Measurements from ENCODE around the gene ABO. TPM values are rescaled to one million over a fixed set of nuclear protein-coding genes. Genes with fewer than 3 reads are reported as not detected.
"Not testable (repeated sequence)": the region's sequence is repeated elsewhere in the genome, so short reads cannot be mapped to it uniquely, and the experiment has no call there.

The ABO gene
- total and polyA plus RNA-seq, 10 of the 15 experiments (the other 5 are each of a cell fraction or from before 2014, with no cell fraction given) = 0.10 TPM; not detected in 9

DNA sequence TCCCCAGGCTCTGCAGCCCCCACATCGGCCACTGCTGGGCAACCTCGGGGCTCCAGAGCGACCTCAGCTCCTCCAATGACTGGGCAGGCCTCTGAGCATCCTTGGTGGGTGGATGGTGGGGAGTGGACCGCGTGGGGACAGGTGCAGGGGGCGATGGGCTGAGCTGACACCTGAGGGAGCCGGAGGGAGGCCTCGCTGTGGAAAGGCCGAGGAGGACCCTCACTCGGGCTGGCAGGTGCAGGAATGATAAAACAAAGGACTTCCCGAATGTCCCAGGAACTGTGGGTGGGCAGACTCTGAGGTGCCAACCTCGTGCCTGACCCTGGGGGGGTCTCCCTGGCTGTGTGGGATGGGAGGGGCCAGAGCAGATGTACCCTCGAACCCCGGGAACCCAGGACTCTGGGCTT is 69.5 kb downstream of the ABO start:
- H3K4me2 ChIP-seq (ENCODE audit: control insufficient read depth, insufficient read depth); H3K79me2 ChIP-seq (ENCODE audit: control insufficient read depth, insufficient read depth, low read length); H3K9ac ChIP-seq (ENCODE audit: control insufficient read depth, insufficient read depth, low read length); H3K27me3 ChIP-seq (replicated peaks in 1 of 2; ENCODE audit: control insufficient read depth in 2 of 2, insufficient read depth in 2 of 2, low read length in 1 of 2); BruUV-seq (replicated peaks); H3K4me1 ChIP-seq (ENCODE audit: control insufficient read depth, insufficient read depth, low read length); intact Hi-C loops (cut with micrococcal nuclease; ENCODE audit: unreplicated experiment); FAIRE-seq; H3K36me3 ChIP-seq (ENCODE audit: control insufficient read depth in 2 of 2, insufficient read depth in 2 of 2, low read length in 1 of 2); DNase-seq (ENCODE audit: low read depth, low spot score); SMC1A ChIA-PET (ENCODE audit: uncharacterized antibody, unreplicated experiment); H3K27ac ChIP-seq (ENCODE audit: control insufficient read depth, insufficient read depth); in situ Hi-C loops (cut with MboI); H4K20me1 ChIP-seq (ENCODE audit: control insufficient read depth, insufficient read depth); ATAC-seq; H2AFZ ChIP-seq (ENCODE audit: control insufficient read depth, low read depth, low read length); H3K4me3 ChIP-seq; RAD21 ChIA-PET (ENCODE audit: unreplicated experiment); POLR2A ChIA-PET; H3K9me3 ChIP-seq (replicated peaks; ENCODE audit: control insufficient read depth, insufficient read depth, low read length): not testable (repeated sequence)
- CTCF ChIA-PET = interaction anchor here (0.6 kb wide), 1 partner anchor 136 kb away, joined by 3 read pairs; no protein-coding TSS in a partner anchor
- 14% methylated on average over 14 of the region's 14 CpGs for WGBS (ENCODE audit: insufficient coverage, insufficient replicate concordance, low lambda C conversion rate, missing lambda C conversion rate)

Small RNA genes lying within 50 kb of the gene (small RNA-seq; reads per million reads assigned to genes)
- gene RF00019 = not detected

Other genes with a start within 250 kb of the ABO start
Only the 7 nearest of the 17 such genes appear.
- not detected in 2 replicates for gene OBP2B, start 66.0 kb downstream of the ABO start, total RNA-seq (2014; rRNA removed)
- not detected in 2 replicates for gene OBP2B, start 66.0 kb downstream of the ABO start, total RNA-seq (2014; rRNA removed; fragmentation: Illumina TruSeq; extraction: Trizol)
- not detected in 2 replicates for gene OBP2B, start 66.0 kb downstream of the ABO start, total RNA-seq (2021)
- not detected in 2 replicates for gene OBP2B, start 66.0 kb downstream of the ABO start, polyA plus RNA-seq (2011; rRNA removed)
- gene OBP2B, start 66.0 kb downstream of the ABO start, polyA plus RNA-seq (2014; fragmentation: Illumina TruSeq; extraction: Trizol) = not detected in 2 replicates
- not detected for gene OBP2B, start 66.0 kb downstream of the ABO start, polyA plus RNA-seq (2014; fragmentation: Nextera tagmentation; extraction: Ambion mirVana)
- not detected in 2 replicates for gene OBP2B, start 66.0 kb downstream of the ABO start, polyA plus RNA-seq (2014; rRNA removed)
- gene OBP2B, start 66.0 kb downstream of the ABO start, polyA plus RNA-seq (2016; fragmentation: Nextera tagmentation; extraction: Ambion mirVana) = not detected
- 18.5 and 18.8 TPM in 2 replicates for gene SURF6, start 61.0 kb upstream of the ABO start, total RNA-seq (2014; rRNA removed)
- 10.7 and 11.4 TPM in 2 replicates for gene SURF6, start 61.0 kb upstream of the ABO start, total RNA-seq (2014; rRNA removed; fragmentation: Illumina TruSeq; extraction: Trizol)
- 25.7 and 27.2 TPM in 2 replicates for gene SURF6, start 61.0 kb upstream of the ABO start, total RNA-seq (2021)
- 5.8 and 8.7 TPM in 2 replicates for gene SURF6, start 61.0 kb upstream of the ABO start, polyA plus RNA-seq (2011; rRNA removed)
- 5.4 and 9.4 TPM in 2 replicates for gene SURF6, start 61.0 kb upstream of the ABO start, polyA plus RNA-seq (2014; fragmentation: Illumina TruSeq; extraction: Trizol)
- gene SURF6, start 61.0 kb upstream of the ABO start, polyA plus RNA-seq (2014; fragmentation: Nextera tagmentation; extraction: Ambion mirVana) = 1 to 10 TPM; 2.2 to 3.0 TPM
- 23.0 and 23.2 TPM in 2 replicates for gene SURF6, start 61.0 kb upstream of the ABO start, polyA plus RNA-seq (2014; rRNA removed)
- 10 to 100 TPM; 24.6 to 26.4 TPM for gene SURF6, start 61.0 kb upstream of the ABO start, polyA plus RNA-seq (2016; fragmentation: Nextera tagmentation; extraction: Ambion mirVana)
- gene MED22, start 72.9 kb upstream of the ABO start, total RNA-seq (2014; rRNA removed) = 21.5 and 25.5 TPM in 2 replicates
- gene MED22, start 72.9 kb upstream of the ABO start, total RNA-seq (2014; rRNA removed; fragmentation: Illumina TruSeq; extraction: Trizol) = 13.4 and 15.4 TPM in 2 replicates
- gene MED22, start 72.9 kb upstream of the ABO start, total RNA-seq (2021) = 31.8 and 35.4 TPM in 2 replicates
- 10.6 and 26.1 TPM in 2 replicates for gene MED22, start 72.9 kb upstream of the ABO start, polyA plus RNA-seq (2011; rRNA removed)
- 6.2 and 15.0 TPM in 2 replicates for gene MED22, start 72.9 kb upstream of the ABO start, polyA plus RNA-seq (2014; fragmentation: Illumina TruSeq; extraction: Trizol)
- 1 to 10 TPM; 1.4 to 3.4 TPM for gene MED22, start 72.9 kb upstream of the ABO start, polyA plus RNA-seq (2014; fragmentation: Nextera tagmentation; extraction: Ambion mirVana)
- 42.0 and 42.1 TPM in 2 replicates for gene MED22, start 72.9 kb upstream of the ABO start, polyA plus RNA-seq (2014; rRNA removed)
- 10 to 100 TPM; 24.3 to 25.0 TPM for gene MED22, start 72.9 kb upstream of the ABO start, polyA plus RNA-seq (2016; fragmentation: Nextera tagmentation; extraction: Ambion mirVana)
- gene RPL7A, start 73.0 kb upstream of the ABO start, total RNA-seq (2014; rRNA removed) = 3,012 and 3,152 TPM in 2 replicates
- gene RPL7A, start 73.0 kb upstream of the ABO start, total RNA-seq (2014; rRNA removed; fragmentation: Illumina TruSeq; extraction: Trizol) = 4,456 and 4,552 TPM in 2 replicates
- gene RPL7A, start 73.0 kb upstream of the ABO start, total RNA-seq (2021) = 3,952 and 4,036 TPM in 2 replicates
- gene RPL7A, start 73.0 kb upstream of the ABO start, polyA plus RNA-seq (2011; rRNA removed) = 2,241 and 2,769 TPM in 2 replicates
- gene RPL7A, start 73.0 kb upstream of the ABO start, polyA plus RNA-seq (2014; fragmentation: Illumina TruSeq; extraction: Trizol) = 5,018 and 5,193 TPM in 2 replicates
- gene RPL7A, start 73.0 kb upstream of the ABO start, polyA plus RNA-seq (2014; fragmentation: Nextera tagmentation; extraction: Ambion mirVana) = 1,000 to 10,000 TPM; 3,258 to 3,500 TPM
- 3,393 and 3,435 TPM in 2 replicates for gene RPL7A, start 73.0 kb upstream of the ABO start, polyA plus RNA-seq (2014; rRNA removed)
- 100 to 1,000 TPM; 917 to 932 TPM for gene RPL7A, start 73.0 kb upstream of the ABO start, polyA plus RNA-seq (2016; fragmentation: Nextera tagmentation; extraction: Ambion mirVana)
- 20.1 and 23.1 TPM in 2 replicates for gene SURF1, start 81.3 kb upstream of the ABO start, total RNA-seq (2014; rRNA removed)
- gene SURF1, start 81.3 kb upstream of the ABO start, total RNA-seq (2014; rRNA removed; fragmentation: Illumina TruSeq; extraction: Trizol) = 17.7 and 17.9 TPM in 2 replicates
- 27.6 and 27.9 TPM in 2 replicates for gene SURF1, start 81.3 kb upstream of the ABO start, total RNA-seq (2021)
- gene SURF1, start 81.3 kb upstream of the ABO start, polyA plus RNA-seq (2011; rRNA removed) = 25.4 and 31.6 TPM in 2 replicates
- 21.2 and 22.8 TPM in 2 replicates for gene SURF1, start 81.3 kb upstream of the ABO start, polyA plus RNA-seq (2014; fragmentation: Illumina TruSeq; extraction: Trizol)
- gene SURF1, start 81.3 kb upstream of the ABO start, polyA plus RNA-seq (2014; fragmentation: Nextera tagmentation; extraction: Ambion mirVana) = 10 to 100 TPM; 19.2 to 34.6 TPM
- 31.5 and 32.3 TPM in 2 replicates for gene SURF1, start 81.3 kb upstream of the ABO start, polyA plus RNA-seq (2014; rRNA removed)
- gene SURF1, start 81.3 kb upstream of the ABO start, polyA plus RNA-seq (2016; fragmentation: Nextera tagmentation; extraction: Ambion mirVana) = 10 to 100 TPM; 45.6 to 46.4 TPM
- 25.6 and 31.3 TPM in 2 replicates for gene SURF2, start 81.3 kb upstream of the ABO start, total RNA-seq (2014; rRNA removed)
- gene SURF2, start 81.3 kb upstream of the ABO start, total RNA-seq (2014; rRNA removed; fragmentation: Illumina TruSeq; extraction: Trizol) = 12.8 and 18.2 TPM in 2 replicates
- gene SURF2, start 81.3 kb upstream of the ABO start, total RNA-seq (2021) = 19.4 and 23.4 TPM in 2 replicates
- 7.5 and 12.1 TPM in 2 replicates for gene SURF2, start 81.3 kb upstream of the ABO start, polyA plus RNA-seq (2011; rRNA removed)
- gene SURF2, start 81.3 kb upstream of the ABO start, polyA plus RNA-seq (2014; fragmentation: Illumina TruSeq; extraction: Trizol) = 5.3 and 10.0 TPM in 2 replicates
- 1 to 10 TPM; 4.0 to 7.6 TPM for gene SURF2, start 81.3 kb upstream of the ABO start, polyA plus RNA-seq (2014; fragmentation: Nextera tagmentation; extraction: Ambion mirVana)
- gene SURF2, start 81.3 kb upstream of the ABO start, polyA plus RNA-seq (2014; rRNA removed) = 37.3 and 42.5 TPM in 2 replicates
- gene SURF2, start 81.3 kb upstream of the ABO start, polyA plus RNA-seq (2016; fragmentation: Nextera tagmentation; extraction: Ambion mirVana) = 10 to 100 TPM; 37.8 to 41.7 TPM
- gene SURF4, start 100.9 kb upstream of the ABO start, total RNA-seq (2014; rRNA removed) = 119 and 120 TPM in 2 replicates
- gene SURF4, start 100.9 kb upstream of the ABO start, total RNA-seq (2014; rRNA removed; fragmentation: Illumina TruSeq; extraction: Trizol) = 60.4 and 70.0 TPM in 2 replicates
- 95.3 and 107 TPM in 2 replicates for gene SURF4, start 100.9 kb upstream of the ABO start, total RNA-seq (2021)
- gene SURF4, start 100.9 kb upstream of the ABO start, polyA plus RNA-seq (2011; rRNA removed) = 67.3 and 74.8 TPM in 2 replicates
- 61.0 and 73.5 TPM in 2 replicates for gene SURF4, start 100.9 kb upstream of the ABO start, polyA plus RNA-seq (2014; fragmentation: Illumina TruSeq; extraction: Trizol)
- 10 to 100 TPM in 1 of 2 experiments, 1 to 10 TPM in 1; 6.4 to 12.6 TPM for gene SURF4, start 100.9 kb upstream of the ABO start, polyA plus RNA-seq (2014; fragmentation: Nextera tagmentation; extraction: Ambion mirVana)
- gene SURF4, start 100.9 kb upstream of the ABO start, polyA plus RNA-seq (2014; rRNA removed) = 82.6 and 83.9 TPM in 2 replicates
- 100 to 1,000 TPM; 121 to 134 TPM for gene SURF4, start 100.9 kb upstream of the ABO start, polyA plus RNA-seq (2016; fragmentation: Nextera tagmentation; extraction: Ambion mirVana)

Measured in GM12878 (cell line).